A673 (cell line): ENCODE results near the gene CORO7. TPM values are rescaled to one million over a fixed set of nuclear protein-coding genes. Genes with fewer than 3 reads are reported as not detected.

Source experiments
- BruUV-seq: library from RNA; stranded (reverse); fragments of 400-500 nt; replicated peaks from 2 replicates; lab custom pipeline; 2021; lab: Mats Ljungman, UMichigan
- CTCF ChIA-PET: fragments of 300-600 bp; sonication (Branson Sonifier 250); formaldehyde crosslinking; loops from one replicate; lab custom pipeline; 2022; ENCODE audit warnings: antibody characterized with exemption; lab: Charles Lee
- POLR2A ChIA-PET: fragments of 300-600 bp; sonication (Branson Sonifier 250); formaldehyde crosslinking; loops from one replicate; lab custom pipeline; 2022; ENCODE audit warnings: antibody characterized with exemption; ENCODE audit not compliant: low non-redundant PET; lab: Charles Lee
- DNase-seq: peaks from one replicate; pipeline ENCODE4 v3.0.0-alpha.2; 2015; ENCODE audit warnings: low spot score
- H3K27ac ChIP-seq: fragments of 200-600 bp; sonication (generic); 2 replicates; pipeline ENCODE4 v1.5.1; 2016; ENCODE audit warnings: mixed run types, low read depth, mild to moderate bottlenecking, mixed read lengths, antibody characterized with exemption, low read length; ENCODE audit not compliant: poor library complexity, severe bottlenecking
- H3K27me3 ChIP-seq: fragments of 200-600 bp; sonication (generic); replicated peaks from 2 replicates; pipeline ENCODE4 v1.6.1; 2017; ENCODE audit warnings: mixed run types, low read depth, mild to moderate bottlenecking, mixed read lengths, antibody characterized with exemption, low read length; ENCODE audit not compliant: insufficient read depth, poor library complexity
- H3K36me3 ChIP-seq: fragments of 200-600 bp; sonication (generic); 2 replicates; pipeline ENCODE4 v1.6.1; 2016; ENCODE audit warnings: mixed run types, mild to moderate bottlenecking, mixed read lengths, antibody characterized with exemption, low read length; ENCODE audit not compliant: insufficient read depth, poor library complexity, severe bottlenecking
- H3K4me1 ChIP-seq: fragments of 200-600 bp; sonication (generic); 2 replicates; pipeline ENCODE4 v1.6.1; 2017; ENCODE audit warnings: mixed run types, mild to moderate bottlenecking, mixed read lengths, antibody characterized with exemption, low read length; ENCODE audit not compliant: insufficient read depth, poor library complexity, severe bottlenecking
- H3K4me3 ChIP-seq: fragments of 200-600 bp; sonication (generic); 2 replicates; pipeline ENCODE4 v1.5.1; 2016; ENCODE audit warnings: low read depth, mixed run types, mild to moderate bottlenecking, mixed read lengths, low read length; ENCODE audit not compliant: poor library complexity, severe bottlenecking
- H3K9me3 ChIP-seq: fragments of 200-600 bp; sonication (generic); 2 replicates; pipeline ENCODE4 v1.6.1; 2016; ENCODE audit warnings: mixed run types, low read depth, mild to moderate bottlenecking, mixed read lengths, antibody characterized with exemption, low read length; ENCODE audit not compliant: poor library complexity, severe bottlenecking
- CTCF ChIP-seq: fragments of 300-800, 200-600 bp; sonication (generic); conservative IDR thresholded peaks from 2 replicates; pipeline ENCODE4 v1.5.1; 2017; ENCODE audit warnings: low read depth, mild to moderate bottlenecking, antibody characterized with exemption, low read length, moderate library complexity, mixed read lengths
- EZH2 ChIP-seq: fragments of 200-600 bp; sonication (generic); IDR thresholded peaks from 2 replicates; pipeline ENCODE4 v1.6.1; 2017; ENCODE audit warnings: borderline replicate concordance, low read depth, mild to moderate bottlenecking, mixed read lengths, antibody characterized with exemption, low read length; ENCODE audit not compliant: poor library complexity, severe bottlenecking
- intact Hi-C: fragments of 100-400 bp; cut with micrococcal nuclease; formaldehyde crosslinking; loops from one replicate; pipeline ENCODE4 v1.10.0; 2022; ENCODE audit not compliant: unreplicated experiment
- total RNA-seq: library from RNA; stranded (reverse); gene quantifications from 2 replicates; pipeline ENCODE4 v1.2.3, GENCODE V29; 2021

The CORO7 gene
- total RNA-seq, 1 experiment from 2014 or later, result 24.4 TPM

GRCh38 chr16:4411684-4412083 is 4.7 kb downstream of the CORO7 start:
- H3K9me3 ChIP-seq, result no peaks in the 10 kb centered on the region
- no peak overlapping the region for H3K27ac ChIP-seq
- TF ChIP-seq CTCF (no peak), EZH2 (no peak)
- CTCF ChIA-PET, result no interaction called here
- no TSS peak for BruUV-seq
- H3K36me3 ChIP-seq, result no peaks in the 10 kb centered on the region
- intact Hi-C loops, result no loop called here
- no peaks in the 10 kb centered on the region for H3K27me3 ChIP-seq
- H3K4me3 ChIP-seq, result no peak overlapping the region
- no peak for DNase-seq
- POLR2A ChIA-PET, result no interaction called here
- peaks cover under 1% of the 10 kb centered on the region for H3K4me1 ChIP-seq

- Histone ChIP-seq H3K27ac (no peak overlapping the region), H3K36me3 (no peaks in the 10 kb centered on the region), H3K9me3 (no peaks in the 10 kb centered on the region), H3K4me1 (no peaks in the 10 kb centered on the region), H3K4me3 (no peak overlapping the region), H3K27me3 (no peaks in the 10 kb centered on the region)
- POLR2A ChIA-PET, result no interaction called here
- CTCF ChIA-PET, result no interaction called here
- intact Hi-C loops, result no loop called here
- BruUV-seq, result no TSS peak
- DNase-seq, result no peak
- TF ChIP-seq EZH2 (no peak), CTCF (no peak)
These were observed 5.9 kb downstream of the CORO7 start for GRCh38 chr16:4410335-4411075.

GRCh38 chr16:4409081-4409932 is 7.1 kb downstream of the CORO7 start:
- DNase-seq, result no peak
- Histone ChIP-seq H3K36me3 (no peaks in the 10 kb centered on the region), H3K27ac (no peak overlapping the region), H3K4me1 (no peaks in the 10 kb centered on the region), H3K4me3 (no peak overlapping the region), H3K9me3 (no peaks in the 10 kb centered on the region), H3K27me3 (no peaks in the 10 kb centered on the region)
- ChIA-PET CTCF (no interaction called here), POLR2A (no interaction called here)
- TF ChIP-seq CTCF (peak; percentile 29; the same call in 1 of the 2 replicates), EZH2 (no peak)
- intact Hi-C loops, result loop anchor here (10.0 kb wide), 1 partner anchor 545 kb away; the partner anchor contains the start of gene SEC14L5
- no TSS peak for BruUV-seq
